PC-3 (cell line): ENCODE results near the gene WDFY4. TPM values are rescaled to one million over a fixed set of nuclear protein-coding genes. Genes with fewer than 3 reads are reported as not detected.

Experiments
- ATAC-seq: fragments of 200-7000 bp; cut with Tn5 transposase; 2 replicates; pipeline ENCODE4 v1.9.1; 2020; ENCODE audit warnings: mild to moderate bottlenecking, moderate library complexity
- BruUV-seq: library from RNA; stranded (reverse); fragments of 400-500 nt; replicated peaks from 2 replicates; lab custom pipeline; 2021; lab: Mats Ljungman, UMichigan
- CTCF ChIA-PET: fragments of 300-600 bp; sonication (Branson Sonifier 250); formaldehyde crosslinking; loops from one replicate; lab custom pipeline; 2022; ENCODE audit warnings: antibody characterized with exemption; lab: Charles Lee
- POLR2A ChIA-PET: fragments of 300-600 bp; sonication (Branson Sonifier 250); formaldehyde crosslinking; loops from one replicate; lab custom pipeline; 2022; ENCODE audit warnings: antibody characterized with exemption; ENCODE audit not compliant: unreplicated experiment; lab: Charles Lee
- DNase-seq: peaks from one replicate; pipeline ENCODE4 v3.0.0-alpha.2; 2015
- H2AFZ ChIP-seq: fragments of 300-600 bp; sonication (generic); 2 replicates; pipeline ENCODE4 v1.6.0; 2016; ENCODE audit warnings: antibody characterized with exemption, low read length
- H3F3A ChIP-seq: fragments of 300-600 bp; sonication (generic); one replicate; pipeline ENCODE4 v1.6.0; 2017; ENCODE audit warnings: antibody characterized with exemption, low read length, control low read depth, mild to moderate bottlenecking; ENCODE audit not compliant: unreplicated experiment
- H3K27ac ChIP-seq: fragments of 300-600 bp; sonication (generic); 2 replicates; pipeline ENCODE4 v1.5.1; 2016; ENCODE audit warnings: mild to moderate bottlenecking, low read length
- H3K27me3 ChIP-seq: fragments of 300-600 bp; sonication (generic); 2 replicates; pipeline ENCODE4 v1.6.1; 2016; ENCODE audit warnings: low read length, mixed read lengths
- H3K36me3 ChIP-seq: fragments of 300-600 bp; sonication (generic); 2 replicates; pipeline ENCODE4 v1.6.1; 2016; ENCODE audit warnings: low read depth, mixed run types, low read length, mixed read lengths
- H3K4me1 ChIP-seq: fragments of 300-600 bp; sonication (generic); 2 replicates; pipeline ENCODE4 v1.5.1; 2016; ENCODE audit warnings: low read length; ENCODE audit not compliant: insufficient read depth
- H3K4me2 ChIP-seq: fragments of 300-600 bp; sonication (generic); 2 replicates; pipeline ENCODE4 v1.6.0; 2016; ENCODE audit warnings: low read length
- H3K4me3 ChIP-seq: fragments of 300-600 bp; sonication (generic); 2 replicates; pipeline ENCODE4 v1.5.1; 2016; ENCODE audit warnings: mild to moderate bottlenecking, low read length, mixed read lengths
- H3K79me2 ChIP-seq: fragments of 300-600 bp; sonication (generic); 2 replicates; pipeline ENCODE4 v1.6.1; 2017; ENCODE audit warnings: low read length, mixed read lengths
- H3K9ac ChIP-seq: fragments of 300-600 bp; sonication (generic); 2 replicates; pipeline ENCODE4 v1.6.0; 2016; ENCODE audit warnings: mild to moderate bottlenecking, low read length
- H3K9me2 ChIP-seq: fragments of 300-600 bp; sonication (generic); replicated peaks from 2 replicates; pipeline ENCODE4 v1.6.1; 2016; ENCODE audit warnings: mixed run types, low read length, mixed read lengths
- H3K9me3 ChIP-seq: fragments of 300-600 bp; sonication (generic); 2 replicates; pipeline ENCODE4 v1.6.1; 2016; ENCODE audit warnings: low read length, mixed read lengths
- H4K20me1 ChIP-seq: fragments of 300-600 bp; sonication (generic); 2 replicates; pipeline ENCODE4 v1.6.1; 2016; ENCODE audit warnings: low read length, mixed read lengths
- CTCF ChIP-seq: fragments of 300-600 bp; sonication (generic); conservative IDR thresholded peaks from 2 replicates; pipeline ENCODE4 v1.5.1; 2017; ENCODE audit warnings: antibody characterized with exemption, low read depth, mild to moderate bottlenecking, low read length
- EZH2 ChIP-seq: fragments of 300-600 bp; sonication (generic); IDR thresholded peaks from one replicate; pipeline ENCODE4 v1.6.1; 2017; ENCODE audit warnings: antibody characterized with exemption, mild to moderate bottlenecking, low read length; ENCODE audit not compliant: unreplicated experiment
- EZH2phosphoT487 ChIP-seq: fragments of 300-600 bp; sonication (generic); IDR thresholded peaks from 2 replicates; pipeline ENCODE4 v1.6.1; 2018; ENCODE audit warnings: mild to moderate bottlenecking, antibody characterized with exemption, low read length, borderline replicate concordance
- intact Hi-C: fragments of 100-400 bp; cut with micrococcal nuclease; formaldehyde crosslinking; loops from 2 replicates; pipeline ENCODE4 v1.9.0; 2023
- total RNA-seq: library from RNA; depleted of rRNA; stranded (reverse); fragments of >200 nt; gene quantifications from 2 replicates; pipeline ENCODE4 v1.2.3, GENCODE V29; 2014

WDFY4 gene
- total RNA-seq, 1 experiment from 2014 or later: not detected

- Histone ChIP-seq H3K4me3 (no peak overlapping the region), H3F3A (no peaks in the 10 kb centered on the region), H3K4me2 (no peak overlapping the region), H3K27me3 (peaks cover 17% of the 10 kb centered on the region), H3K9me3 (0 out of 2 replicates have a peak, but pooled peaks cover 9% of the 10 kb centered on the region), H4K20me1 (no peaks in the 10 kb centered on the region), H3K9ac (no peak overlapping the region), H3K9me2 (no peaks in the 10 kb centered on the region), H3K4me1 (no peaks in the 10 kb centered on the region), H2AFZ (no peak overlapping the region), H3K27ac (no peak overlapping the region), H3K79me2 (no peaks in the 10 kb centered on the region), H3K36me3 (no peaks in the 10 kb centered on the region)
- ChIA-PET POLR2A (no interaction called here), CTCF (no interaction called here)
- no peak for ATAC-seq
- BruUV-seq: no TSS peak
- no peak for TF ChIP-seq EZH2phosphoT487
- TF ChIP-seq EZH2: no peak
- TF ChIP-seq CTCF: no peak
- intact Hi-C loops: no loop called here
- DNase-seq: no peak
Measured at GRCh38 chr10:48678041-48678440, 6.6 kb upstream of the WDFY4 start.

GRCh38 chr10:48681740-48682139, 2.9 kb upstream of the WDFY4 start:
- no peak overlapping the region for H3K27ac ChIP-seq
- no peak overlapping the region for H3K4me2 ChIP-seq
- H3K9ac ChIP-seq: no peak overlapping the region
- ChIA-PET POLR2A (no interaction called here), CTCF (no interaction called here)
- ATAC-seq (no peak), DNase-seq (no peak)
- H3K4me1 ChIP-seq: no peaks in the 10 kb centered on the region
- no peak overlapping the region for H2AFZ ChIP-seq
- H3F3A ChIP-seq: no peaks in the 10 kb centered on the region
- no TSS peak for BruUV-seq
- H3K79me2 ChIP-seq: no peaks in the 10 kb centered on the region
- no peaks in the 10 kb centered on the region for H4K20me1 ChIP-seq
- intact Hi-C loops: no loop called here
- 0 out of 2 replicates have a peak, but pooled peaks cover 9% of the 10 kb centered on the region for H3K9me3 ChIP-seq
- no peak for TF ChIP-seq EZH2phosphoT487
- TF ChIP-seq CTCF: no peak
- no peak for TF ChIP-seq EZH2
- no peaks in the 10 kb centered on the region for H3K36me3 ChIP-seq
- H3K27me3 ChIP-seq: peaks cover 45% of the 10 kb centered on the region
- H3K9me2 ChIP-seq: no peaks in the 10 kb centered on the region
- no peak overlapping the region for H3K4me3 ChIP-seq

GRCh38 chr10:48682265-48682664, 2.4 kb upstream of the WDFY4 start:
- Histone ChIP-seq H3K9ac (no peak overlapping the region), H3K9me2 (no peaks in the 10 kb centered on the region), H3K4me2 (no peak overlapping the region), H3K79me2 (no peaks in the 10 kb centered on the region), H3K4me1 (no peaks in the 10 kb centered on the region), H3K27ac (no peak overlapping the region), H3K36me3 (no peaks in the 10 kb centered on the region), H3F3A (no peaks in the 10 kb centered on the region), H4K20me1 (no peaks in the 10 kb centered on the region), H3K4me3 (no peak overlapping the region), H2AFZ (no peak overlapping the region), H3K9me3 (0 out of 2 replicates have a peak, but pooled peaks cover 8% of the 10 kb centered on the region), H3K27me3 (peaks cover 48% of the 10 kb centered on the region)
- intact Hi-C loops: no loop called here
- ATAC-seq: no peak
- ChIA-PET POLR2A (no interaction called here), CTCF (no interaction called here)
- TF ChIP-seq CTCF (no peak), EZH2phosphoT487 (no peak), EZH2 (no peak)
- no peak for DNase-seq
- no TSS peak for BruUV-seq
